Hematopoietic multipotent progenitor cell (in vitro differentiated cells): ENCODE measurements around the gene SETD7. TPM values are rescaled to one million over a fixed set of nuclear protein-coding genes. Genes with fewer than 3 reads are reported as not detected.

Experiments
- DNase-seq, 3 donors: peaks; one replicate each; pipeline ENCODE4 v3.0.0-alpha.2; 2011 to 2015; ENCODE audit warnings: low read depth in 2 of 3, low spot score in 2 of 3
- total RNA-seq: library from RNA; depleted of rRNA; stranded (reverse); fragments of >200 nt; gene quantifications from one replicate; pipeline ENCODE4 v1.2.3, GENCODE V29; 2012

The SETD7 gene
- total RNA-seq, 1 donor: 8.1 TPM

DNA sequence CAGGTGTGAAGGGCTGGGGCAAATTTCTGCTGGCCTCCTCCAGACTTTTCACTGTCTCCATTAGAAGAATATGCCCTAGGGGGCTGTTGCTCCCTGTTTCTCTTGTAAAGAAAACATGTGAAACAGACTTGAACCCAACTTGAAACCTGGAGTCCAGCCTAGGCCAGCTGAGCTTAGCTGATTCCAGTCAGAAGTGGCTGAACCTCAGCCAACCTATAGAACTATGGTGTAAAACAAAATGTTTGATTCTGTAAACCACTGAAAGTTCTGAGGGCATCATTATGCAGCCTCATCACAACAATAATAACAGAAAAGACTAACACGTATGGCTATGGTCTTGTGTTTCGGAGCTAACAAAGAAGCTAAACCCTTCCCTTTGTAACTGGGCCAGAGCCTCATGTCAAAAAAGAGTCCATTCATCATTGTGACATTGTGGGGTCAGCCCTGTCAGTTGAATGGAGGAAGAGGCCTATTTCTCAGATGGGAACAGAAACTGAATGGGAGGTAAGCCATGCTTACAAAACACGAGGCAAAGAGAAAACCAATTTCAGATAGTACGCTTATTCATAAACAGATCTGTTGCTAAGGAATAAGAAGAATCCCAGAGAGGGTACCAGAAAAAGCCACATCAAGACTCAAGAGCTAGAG lies 34.1 kb downstream of the SETD7 start:
- DNase-seq: no peak

DNA sequence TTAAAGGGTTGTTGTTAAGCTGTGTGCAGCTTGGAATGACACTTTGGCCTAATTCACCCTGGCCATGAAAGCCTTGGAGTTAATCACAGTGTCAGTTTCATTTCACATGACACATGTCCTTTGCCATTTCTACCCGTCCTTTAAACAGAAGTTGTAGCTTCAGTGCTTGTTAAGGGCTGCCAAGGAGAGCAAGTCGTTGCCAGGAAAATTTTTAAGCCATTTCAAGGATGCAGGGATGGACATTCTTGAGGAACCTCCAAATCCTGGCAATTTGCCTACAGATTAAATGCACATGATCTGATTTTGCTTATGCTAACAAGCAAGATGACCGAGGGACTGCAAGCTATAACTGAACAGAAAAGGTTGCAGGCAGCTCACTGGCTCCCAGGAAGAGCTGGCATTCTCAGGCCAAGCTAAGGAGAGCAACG lies 40.5 kb downstream of the SETD7 start:
- no peak for DNase-seq

DNA sequence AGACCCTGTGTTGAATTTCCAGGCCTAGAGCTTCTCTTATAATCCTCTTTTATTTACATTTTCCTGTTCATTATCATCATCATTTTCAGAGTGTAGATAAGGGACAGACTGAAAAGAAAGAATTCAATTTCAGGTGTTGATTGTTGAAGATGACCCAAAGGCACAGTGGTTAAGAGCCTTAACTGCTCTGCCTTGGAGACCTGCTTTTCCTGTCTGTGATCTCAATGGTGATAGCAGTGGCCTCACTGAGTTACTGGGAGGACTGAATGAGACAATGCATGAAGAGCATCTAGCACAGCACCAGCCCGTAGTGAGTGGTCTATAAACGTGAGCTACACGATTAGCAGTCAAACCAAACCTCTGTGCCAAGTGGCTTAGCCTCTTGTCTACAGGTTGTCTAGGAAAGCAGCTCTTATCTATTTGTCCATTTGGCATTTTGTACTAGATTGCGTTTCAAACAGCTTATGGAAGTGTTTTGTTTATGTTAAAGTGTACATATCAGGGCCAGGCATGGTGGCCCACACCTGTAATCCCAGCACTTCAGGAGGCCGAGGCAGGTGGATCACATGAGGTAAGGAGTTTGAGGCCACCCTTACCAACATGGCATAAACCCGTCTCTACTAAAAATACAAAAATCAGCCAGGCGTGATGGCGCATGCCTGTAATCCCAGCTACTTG lies 41.5 kb downstream of the SETD7 start:
- DNase-seq: no peak

DNA sequence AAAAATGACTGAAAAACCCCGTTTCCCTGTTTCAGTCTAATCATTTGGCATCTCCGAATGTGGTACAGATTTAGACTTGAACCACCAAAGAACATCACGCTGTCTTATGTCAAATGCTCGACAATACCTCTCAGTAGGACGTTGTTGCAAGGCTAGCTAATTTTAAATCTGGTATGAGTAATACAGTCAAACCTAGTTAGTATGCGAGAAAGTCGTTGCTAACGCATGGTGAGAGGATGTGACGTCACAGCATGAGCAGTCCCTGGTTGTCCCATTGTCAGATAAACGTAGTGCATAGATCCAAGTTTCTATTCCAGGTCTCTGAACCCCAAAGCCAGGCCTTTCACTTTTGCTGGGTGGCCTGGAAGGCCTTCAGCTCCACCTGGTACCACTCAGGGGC lies 44.7 kb downstream of the SETD7 start:
- DNase-seq: no peak

DNA sequence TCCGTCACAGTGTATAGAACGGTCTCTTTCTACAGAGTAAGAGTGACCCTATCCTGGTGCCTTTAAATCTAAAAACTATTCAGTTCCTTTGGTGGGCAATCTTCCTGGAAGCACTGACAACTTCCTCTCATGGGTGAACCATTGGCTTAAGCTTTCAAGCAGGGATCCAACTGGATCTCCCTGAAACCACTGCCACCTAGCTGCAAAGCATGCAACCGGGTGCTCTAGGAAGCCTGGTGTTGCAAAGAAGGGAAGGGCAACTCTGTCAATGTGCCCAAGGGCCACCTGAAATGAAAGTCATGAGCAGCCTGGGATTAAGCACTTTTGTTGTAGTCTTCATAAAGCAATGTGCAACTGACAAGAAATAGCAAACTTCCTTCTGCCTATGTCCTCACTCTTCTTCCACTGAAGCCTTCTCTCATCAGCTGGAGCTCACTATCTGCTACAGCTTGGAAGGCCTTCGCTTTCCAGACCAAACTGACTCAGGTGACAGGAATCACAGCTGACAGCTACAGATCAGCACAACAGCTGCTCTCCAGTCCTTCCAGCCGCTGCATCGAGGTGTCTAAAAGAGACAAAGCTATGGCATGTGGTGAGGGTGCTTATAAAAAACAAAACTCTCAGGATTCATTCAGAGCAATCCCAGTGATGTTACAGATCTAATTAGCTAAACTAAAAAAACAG lies 46.1 kb downstream of the SETD7 start:
- DNase-seq: peak in 2 of 3 donors; percentile 25 to 53

DNA sequence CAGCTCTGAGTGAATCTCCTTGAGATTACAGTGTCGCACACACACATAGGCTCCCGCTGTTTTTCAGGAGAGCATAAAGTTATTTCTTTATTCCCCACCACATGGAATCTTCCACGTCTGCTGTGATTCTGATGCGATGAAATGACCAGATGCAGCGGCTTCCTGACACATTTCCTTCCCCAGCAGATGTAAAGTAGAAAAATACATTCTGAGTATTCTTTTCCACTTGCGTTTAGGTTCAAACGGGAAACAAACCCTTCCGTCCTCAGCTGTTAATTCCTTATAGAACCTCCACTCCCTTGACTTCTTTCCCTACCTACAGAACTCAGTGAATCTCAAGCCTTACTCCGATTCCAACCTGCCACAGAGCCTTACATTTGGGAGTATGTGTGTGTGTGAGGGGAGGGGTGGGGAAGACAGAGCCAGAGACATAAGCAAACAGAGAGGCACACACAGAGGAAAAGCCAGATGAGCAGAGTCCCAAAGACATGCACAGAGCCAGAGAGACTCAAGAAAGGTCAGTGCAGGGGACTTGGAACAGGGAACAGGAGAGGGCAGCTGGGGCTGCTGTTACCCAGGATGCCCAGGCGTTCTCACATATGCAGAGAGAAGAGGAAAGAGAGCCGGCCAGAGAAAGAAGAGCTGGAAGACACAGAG lies 47.3 kb downstream of the SETD7 start:
- DNase-seq: no peak

DNA sequence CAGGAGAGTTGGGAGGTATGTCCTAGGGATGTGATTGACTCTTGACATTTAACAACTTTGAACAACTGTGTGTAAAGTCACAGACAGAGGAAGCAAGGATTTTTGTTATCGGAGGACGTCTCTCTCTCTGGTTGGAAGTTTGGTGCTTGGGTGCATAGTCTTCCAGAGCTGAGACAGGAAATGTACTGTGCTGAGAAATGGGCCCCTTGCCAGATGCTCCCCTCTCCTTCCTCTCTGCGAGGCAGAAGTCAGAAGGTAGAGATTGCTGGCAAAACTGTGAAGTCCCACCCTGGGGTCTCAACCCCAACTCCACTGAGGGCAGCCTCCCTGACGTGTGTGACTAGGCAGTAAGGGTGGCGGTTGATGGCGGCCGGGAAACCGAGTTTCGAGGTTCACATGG lies 49.2 kb downstream of the SETD7 start:
- no peak for DNase-seq

DNA sequence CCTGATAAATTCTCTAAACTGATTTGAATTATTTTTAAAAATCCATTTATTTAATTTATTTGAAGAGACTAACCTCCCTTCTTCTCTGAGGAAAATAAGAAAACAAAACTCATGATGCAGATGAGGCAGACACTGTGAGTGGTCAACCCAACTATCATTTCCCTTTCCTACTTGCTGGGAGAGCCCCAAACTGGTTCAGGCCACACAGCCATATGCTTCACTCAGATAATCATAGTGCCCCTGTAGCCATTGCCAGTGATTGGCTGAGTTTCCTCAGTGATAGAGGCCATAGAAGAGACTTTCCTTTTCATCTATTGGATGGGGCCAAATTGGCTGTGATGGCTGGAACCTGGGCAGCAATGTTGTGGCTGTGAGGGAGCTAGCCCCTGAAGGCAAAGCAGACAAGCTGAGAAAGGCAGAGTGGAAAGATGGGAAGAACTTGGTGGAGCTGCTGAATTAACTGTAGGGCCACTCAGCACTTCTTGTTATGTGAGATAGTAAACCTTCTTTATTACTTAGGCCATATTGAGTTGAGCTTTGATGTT lies 52.3 kb downstream of the SETD7 start:
- DNase-seq: no peak

DNA sequence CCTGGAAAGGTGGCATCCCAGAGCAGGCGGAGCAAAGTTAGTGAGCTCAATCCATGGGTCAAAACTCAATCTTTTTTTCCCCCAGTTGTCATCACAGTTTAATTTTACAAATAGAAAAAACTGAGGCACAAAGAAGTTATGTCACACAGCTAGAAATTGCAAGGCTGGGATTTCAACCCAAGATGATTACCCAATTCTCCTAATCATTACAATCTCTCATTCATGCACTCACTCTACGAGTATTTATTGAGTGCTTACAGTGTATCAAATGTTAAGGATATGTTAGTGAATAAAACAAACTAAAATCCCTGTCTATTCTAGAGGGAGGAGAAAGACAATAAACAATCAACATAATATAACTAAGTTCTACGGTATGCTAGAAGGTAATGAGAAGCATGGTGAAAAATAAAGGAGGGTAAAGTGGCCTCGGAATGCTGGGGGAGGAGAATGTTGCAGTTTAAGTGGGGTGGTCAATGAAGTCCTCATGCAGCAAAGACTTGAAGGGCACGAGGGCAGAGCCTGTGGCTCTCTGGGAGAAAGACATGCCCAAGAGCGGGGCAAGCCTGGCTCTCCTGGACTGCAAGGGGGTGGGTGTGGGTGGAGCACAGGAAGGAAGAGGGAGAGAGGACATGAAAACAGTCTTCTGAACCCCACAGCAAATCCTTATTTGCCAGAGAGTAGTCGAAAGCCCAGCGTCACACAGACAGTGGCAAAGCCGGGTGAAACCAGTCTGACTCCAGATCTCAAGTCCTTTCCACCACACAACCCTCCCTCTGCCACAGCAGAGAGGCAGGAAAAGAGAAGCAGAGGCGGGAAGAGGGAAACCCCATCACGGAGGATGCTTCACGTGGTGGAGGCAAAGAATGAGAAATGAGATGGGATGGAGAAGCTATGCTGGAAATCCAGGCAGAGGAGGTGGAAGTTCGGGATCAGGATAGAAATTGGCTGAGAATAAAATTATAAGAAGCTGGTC lies 53.8 kb downstream of the SETD7 start:
- DNase-seq: no peak

DNA sequence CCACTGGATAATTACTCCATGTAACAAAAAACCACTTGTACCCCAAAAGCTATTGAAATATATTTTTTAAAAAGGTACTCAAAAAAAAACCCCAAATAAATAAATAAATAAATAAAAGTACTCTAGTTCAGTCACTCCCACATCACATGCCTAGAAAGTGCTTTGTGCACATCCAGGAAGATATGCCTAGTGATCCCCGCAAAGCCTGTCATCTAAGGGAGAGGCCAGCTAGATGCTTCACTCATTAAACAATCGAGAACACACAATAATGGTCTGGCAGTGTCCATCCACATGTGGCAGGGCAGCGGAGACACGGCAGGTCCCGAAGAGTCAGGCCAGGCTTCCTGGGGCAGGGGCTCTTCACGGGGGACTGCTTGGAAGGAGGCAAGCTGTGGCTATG lies 54.5 kb downstream of the SETD7 start:
- no peak for DNase-seq

DNA sequence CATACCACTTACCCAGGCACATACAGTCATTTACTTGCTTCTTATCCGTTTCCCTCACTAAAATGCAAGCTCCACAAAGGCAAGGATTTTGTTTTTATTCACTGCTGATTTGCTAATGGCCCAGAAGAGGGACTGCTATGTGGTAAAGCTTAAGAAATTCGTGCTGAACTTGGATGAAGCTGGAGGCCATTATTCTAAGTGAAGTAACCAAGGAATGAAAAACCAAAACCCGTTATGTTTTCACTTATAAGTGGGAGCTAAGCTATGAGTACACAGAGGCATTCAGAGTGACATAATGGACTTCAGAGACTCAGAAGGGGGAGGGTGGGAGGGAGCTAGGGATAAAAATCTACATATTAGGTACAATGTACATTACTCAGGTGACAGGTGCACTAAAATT lies 54.9 kb downstream of the SETD7 start:
- DNase-seq: no peak

DNA sequence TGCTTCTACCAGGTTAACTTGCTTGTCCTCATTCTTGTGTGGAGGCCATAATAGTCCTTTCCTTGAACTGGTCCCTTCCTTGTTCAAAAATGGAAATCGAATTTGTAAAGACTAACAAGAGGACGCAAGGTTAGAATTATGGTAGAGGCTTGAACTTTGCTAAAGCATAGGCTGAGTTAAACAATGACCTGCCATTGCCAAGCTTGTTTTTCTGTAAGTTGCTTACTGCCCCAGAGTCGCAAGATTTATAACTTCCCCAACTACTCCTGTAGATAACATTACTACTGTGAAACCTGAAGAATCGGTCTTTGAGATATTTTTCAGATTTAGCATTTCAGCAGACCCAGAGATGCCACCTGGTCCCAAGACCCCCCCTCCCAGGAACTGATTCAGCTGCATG lies 56.8 kb downstream of the SETD7 start:
- no peak for DNase-seq

DNA sequence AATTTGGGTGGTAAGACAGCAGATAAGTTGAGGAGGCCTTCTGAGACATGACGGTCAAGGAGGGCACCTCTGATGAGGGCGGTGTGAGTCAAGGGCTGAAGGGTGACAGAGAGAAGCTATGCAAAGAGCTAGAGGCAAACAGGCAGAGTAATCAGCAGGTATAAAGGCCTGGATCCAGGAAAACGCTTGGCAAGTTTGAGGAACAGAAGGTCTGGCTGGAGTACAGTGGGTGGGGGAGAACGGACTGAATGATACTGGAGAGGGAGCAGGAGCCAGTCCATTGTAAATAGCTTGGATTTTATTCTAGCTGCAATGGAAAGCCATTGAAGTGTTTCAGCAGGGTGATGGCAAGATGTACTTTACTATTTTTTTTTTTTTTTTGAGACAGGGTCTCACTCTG lies 62.8 kb downstream of the SETD7 start:
- no peak for DNase-seq

DNA sequence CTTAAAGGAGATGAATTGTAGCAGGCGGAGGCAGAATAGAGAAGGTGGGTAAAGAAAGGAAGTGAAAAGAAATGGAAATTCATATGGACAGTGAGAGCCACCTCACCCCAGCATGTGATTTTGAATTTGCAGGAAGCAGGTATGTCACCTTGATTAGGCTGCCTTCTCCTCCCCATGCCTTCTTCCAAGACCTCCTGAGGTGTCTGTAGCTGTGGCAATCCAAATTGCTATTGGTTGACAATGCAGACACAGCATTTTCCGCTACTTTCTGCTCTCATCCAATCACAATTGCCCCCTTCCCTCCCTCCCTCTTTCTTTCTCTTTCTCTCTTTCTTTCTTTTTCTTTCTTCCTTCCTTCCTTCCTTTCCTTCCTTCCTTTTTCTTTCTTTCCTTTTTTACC lies 63.6 kb downstream of the SETD7 start:
- DNase-seq: no peak

DNA sequence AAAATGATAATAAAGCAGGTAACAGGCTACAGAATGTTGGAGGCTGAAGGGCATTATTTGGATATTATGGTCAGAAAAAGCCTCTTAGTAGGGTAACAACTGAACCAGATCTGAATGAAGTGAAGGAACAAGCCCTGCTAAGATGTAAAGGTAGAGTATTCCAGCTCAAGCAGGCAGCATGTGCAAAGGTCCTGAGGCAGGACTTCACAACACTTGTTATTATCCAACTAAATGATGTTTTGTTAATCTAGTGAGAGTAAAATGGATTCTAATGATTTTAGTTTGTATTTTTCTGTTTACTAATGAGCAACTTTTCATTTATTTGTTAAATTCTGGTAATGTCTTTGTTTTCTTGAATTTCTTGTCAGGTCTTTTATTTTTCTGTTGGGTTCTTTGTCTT lies 66.4 kb downstream of the SETD7 start:
- no peak for DNase-seq

DNA sequence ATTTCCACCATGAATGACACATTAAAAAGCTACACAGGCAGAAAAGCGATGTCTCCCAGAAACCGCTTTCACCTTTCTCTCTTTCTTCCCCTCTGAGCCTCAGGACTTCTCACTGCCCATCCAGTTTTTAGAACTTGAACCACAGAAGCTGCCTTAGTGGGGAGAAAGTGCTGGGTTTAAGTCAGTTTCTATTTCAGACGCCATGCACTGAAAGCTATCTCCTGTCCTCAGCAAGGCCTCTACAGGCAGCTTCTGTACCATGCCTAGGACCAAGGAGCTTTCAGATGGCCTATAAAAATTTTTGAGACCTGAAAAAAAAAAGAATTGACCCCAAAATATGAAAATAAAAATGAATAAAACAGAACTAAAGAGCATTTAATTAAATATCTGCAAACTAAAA lies 67.6 kb downstream of the SETD7 start:
- no peak for DNase-seq

DNA sequence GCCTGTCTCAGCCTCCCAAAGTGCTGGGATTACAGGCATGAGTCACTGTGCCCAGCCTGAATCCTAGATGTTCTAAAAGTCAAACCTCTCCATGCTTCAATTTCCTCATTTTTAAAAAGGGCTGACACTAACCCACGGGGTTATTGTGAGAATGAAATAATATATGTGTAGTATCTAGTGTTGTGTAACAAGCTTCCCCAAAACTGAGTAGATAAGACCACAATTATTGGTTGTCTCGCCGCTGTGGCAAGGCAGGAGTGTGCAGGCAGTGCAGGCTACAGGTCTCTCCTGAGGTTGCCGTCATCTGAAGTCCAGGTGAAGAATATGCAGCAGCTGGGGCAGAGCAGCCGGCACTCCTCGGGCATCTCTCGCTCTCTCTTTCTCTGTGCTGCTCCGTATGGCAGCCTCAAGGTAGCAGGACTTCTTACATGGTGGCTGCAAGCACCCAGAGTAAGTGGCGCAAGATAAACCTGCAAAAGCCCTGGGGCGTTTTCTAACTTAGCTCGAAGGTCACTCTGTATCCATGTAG lies 71.2 kb downstream of the SETD7 start:
- peak in 1 of 3 donors; percentile 8 for DNase-seq

DNA sequence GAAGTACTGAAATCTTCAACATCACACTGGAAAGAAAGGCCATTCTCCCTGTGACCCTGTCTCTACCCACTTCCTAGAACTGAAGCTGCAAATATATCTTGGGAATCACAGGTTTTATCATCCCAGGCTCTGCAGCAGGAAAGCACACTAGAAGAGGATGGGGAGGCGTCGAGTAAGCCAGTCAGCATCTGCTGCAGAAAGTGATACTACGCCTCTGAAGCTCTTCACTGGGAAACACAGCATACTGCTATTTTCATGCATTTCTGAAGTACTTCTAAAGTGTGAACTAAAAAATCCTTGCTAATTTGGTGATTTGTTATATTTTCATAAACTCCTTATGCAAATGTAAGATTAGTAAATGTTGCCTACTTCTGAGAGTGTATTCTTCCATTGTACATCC lies 73.0 kb downstream of the SETD7 start:
- no peak for DNase-seq

DNA sequence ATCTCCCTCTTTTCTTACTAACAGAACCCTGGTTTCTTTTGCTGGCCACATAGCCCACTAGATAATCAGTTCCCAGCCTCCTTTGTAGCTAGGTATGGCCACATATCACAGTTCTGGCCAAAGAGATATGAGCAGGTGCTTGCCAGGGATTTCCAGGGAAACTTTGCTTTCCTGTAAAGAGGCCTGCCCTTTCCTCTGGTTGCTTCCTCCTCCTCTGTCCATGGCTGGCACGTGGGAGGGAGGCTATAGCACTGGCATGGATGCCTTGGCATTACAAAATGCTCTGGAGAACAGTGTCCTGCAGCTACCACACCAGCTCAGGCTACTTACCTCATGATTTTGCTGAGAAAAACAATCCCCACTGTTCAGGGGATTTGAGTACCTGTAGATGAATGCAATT lies 74.6 kb downstream of the SETD7 start:
- no peak for DNase-seq

DNA sequence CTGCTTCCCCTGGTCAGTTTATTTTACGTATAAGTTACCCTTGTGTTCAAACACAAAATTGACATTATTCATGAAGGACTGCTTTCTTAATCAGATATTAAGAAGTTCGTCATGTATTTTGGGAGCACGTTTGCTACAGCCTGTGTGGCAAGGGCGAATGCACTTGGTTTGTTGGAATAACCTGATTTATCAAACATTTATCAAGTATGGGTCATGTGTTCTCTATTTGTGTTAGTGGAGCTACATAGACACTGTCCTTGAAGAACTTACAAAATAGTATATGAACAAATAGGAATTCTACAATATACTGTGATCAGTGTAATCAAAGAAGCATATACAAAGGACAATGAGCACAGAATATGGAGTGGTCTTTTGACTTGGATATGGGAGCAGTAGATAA lies 79.7 kb downstream of the SETD7 start:
- DNase-seq: no peak
